SK-N-SH (cell line): ENCODE measurements around the gene TRPC6. TPM values are rescaled to one million over a fixed set of nuclear protein-coding genes. Genes with fewer than 3 reads are reported as not detected.

ENCODE experiments used
- CTCF ChIA-PET: fragments of 300-600, 350-600 bp; formaldehyde crosslinking; extraction: SDS; loops from one replicate; lab custom pipeline; 2021; lab: Yijun Ruan, JAX
- POLR2A ChIA-PET: fragments of 350-600 bp; sonication (Branson Sonifier 250); formaldehyde crosslinking; extraction: SDS; loops from one replicate; lab custom pipeline; 2020; ENCODE audit warnings: antibody characterized with exemption, inconsistent platforms; lab: Yijun Ruan, JAX
- DNase-seq: peaks from one replicate; pipeline ENCODE4 v3.0.0; 2012
- H2AFZ ChIP-seq: fragments of 200-600 bp; sonication (generic); 2 replicates; pipeline ENCODE4 v1.8.1; 2016; ENCODE audit warnings: antibody characterized with exemption, mild to moderate bottlenecking, low read depth
- H3F3A ChIP-seq: fragments of 200-600 bp; sonication (generic); replicated peaks from 2 replicates; pipeline ENCODE3; 2016; ENCODE audit warnings: antibody characterized with exemption, mild to moderate bottlenecking; ENCODE audit not compliant: insufficient read depth
- H3K27ac ChIP-seq, 2 experiments: fragments of 200-500 bp in 1 of 2; fragments of 200-600 bp in 1 of 2; sonication (Bioruptor generic) in 1 of 2; sonication (generic), shearing (Covaris generic) in 1 of 2; 2 replicates each; pipeline versions ENCODE4 v1.5.1 to v1.6.1; 2014 to 2016; ENCODE audit warnings: low read depth in 2 of 2, inconsistent platforms in 1 of 2, low read length in 1 of 2, mild to moderate bottlenecking in 1 of 2, mixed read lengths in 1 of 2
- H3K27me3 ChIP-seq: fragments of 200-600 bp; sonication (generic), shearing (Covaris generic); 2 replicates; pipeline ENCODE4 v1.6.1; 2016; ENCODE audit warnings: mixed run types; ENCODE audit not compliant: insufficient read depth
- H3K36me3 ChIP-seq, 2 experiments: fragments of 200-500 bp in 1 of 2; fragments of 200-600 bp in 1 of 2; sonication (Bioruptor generic) in 1 of 2; sonication (generic) in 1 of 2; replicated peaks in 1 of 2; 2 replicates each; pipeline versions ENCODE3 to v1.5.1; 2014 to 2016; ENCODE audit warnings: low read length in 1 of 2, mild to moderate bottlenecking in 1 of 2; ENCODE audit not compliant: insufficient read depth in 2 of 2, control insufficient read depth in 1 of 2
- H3K4me1 ChIP-seq, 2 experiments: fragments of 200-500 bp in 1 of 2; fragments of 200-600 bp in 1 of 2; sonication (Bioruptor generic) in 1 of 2; sonication (generic), shearing (Covaris generic) in 1 of 2; 2 replicates each; pipeline versions ENCODE4 v1.5.1 to v1.6.1; 2014 to 2016; ENCODE audit warnings: low read depth in 1 of 2, low read length in 1 of 2, mixed run types in 1 of 2; ENCODE audit not compliant: insufficient read depth in 2 of 2, control insufficient read depth in 1 of 2
- H3K4me2 ChIP-seq: fragments of 200-600 bp; sonication (generic), shearing (Covaris generic); 2 replicates; pipeline ENCODE4 v1.6.1; 2017; ENCODE audit warnings: mixed run types
- H3K4me3 ChIP-seq, 2 experiments: fragments of 200-500 bp in 1 of 2; fragments of 200-600 bp in 1 of 2; sonication (Bioruptor generic) in 1 of 2; sonication (generic), shearing (Covaris generic) in 1 of 2; 2 replicates each; pipeline versions ENCODE4 v1.5.1 to v1.8.1; 2014 to 2016; ENCODE audit warnings: low read depth in 2 of 2, inconsistent platforms in 1 of 2, low read length in 1 of 2, mild to moderate bottlenecking in 1 of 2, mixed read lengths in 1 of 2, moderate library complexity in 1 of 2
- H3K79me2 ChIP-seq: fragments of 200-600 bp; sonication (generic); 2 replicates; pipeline ENCODE4 v1.8.1; 2017; ENCODE audit warnings: mild to moderate bottlenecking; ENCODE audit not compliant: insufficient read depth
- H3K9ac ChIP-seq: fragments of 200-600 bp; sonication (generic); 2 replicates; pipeline ENCODE4 v1.6.1; 2017; ENCODE audit warnings: mixed run types
- H3K9me2 ChIP-seq: fragments of 200-600 bp; sonication (generic); 2 replicates; pipeline ENCODE4 v1.6.1; 2017; ENCODE audit warnings: mixed run types
- H3K9me3 ChIP-seq: fragments of 200-600 bp; sonication (generic); 2 replicates; pipeline ENCODE4 v1.6.1; 2017; ENCODE audit warnings: mixed run types, mild to moderate bottlenecking, moderate library complexity
- H4K20me1 ChIP-seq: fragments of 200-600 bp; sonication (generic); 2 replicates; pipeline ENCODE4 v1.6.1; 2017; ENCODE audit warnings: mild to moderate bottlenecking, mixed run types; ENCODE audit not compliant: insufficient read depth
- ELF1 ChIP-seq: IDR thresholded peaks from 2 replicates; pipeline ENCODE4 v1.4.0; 2012
- EP300 ChIP-seq, 2 experiments: IDR thresholded peaks; 2 replicates each; pipeline versions ENCODE4 v1.4.0 to v1.6.1; 2012; ENCODE audit warnings: borderline replicate concordance in 1 of 2, low read depth in 1 of 2, low read length in 1 of 2
- FOXJ3 ChIP-seq: sonication (generic); formaldehyde crosslinking; IDR thresholded peaks from 2 replicates; pipeline ENCODE4 v1.5.1; 2020; ENCODE audit warnings: mild to moderate bottlenecking, missing genetic modification reagents
- FOXM1 ChIP-seq: IDR thresholded peaks from 2 replicates; pipeline ENCODE4 v1.4.0; 2012; ENCODE audit warnings: low read depth, mild to moderate bottlenecking
- GABPA ChIP-seq: IDR thresholded peaks from 2 replicates; pipeline ENCODE4 v1.4.0; 2012; ENCODE audit warnings: low read depth, mild to moderate bottlenecking
- JUND ChIP-seq: IDR thresholded peaks from 2 replicates; pipeline ENCODE4 v1.4.0; 2012
- MAX ChIP-seq: IDR thresholded peaks from 2 replicates; pipeline ENCODE4 v1.4.0; 2012; ENCODE audit warnings: low read depth
- MXI1 ChIP-seq: IDR thresholded peaks from 2 replicates; pipeline ENCODE4 v1.6.1; 2012; ENCODE audit warnings: mild to moderate bottlenecking, low read depth, low read length, improper control_type of control experiment
- NFIC ChIP-seq: IDR thresholded peaks from 2 replicates; pipeline ENCODE4 v1.4.0; 2012; ENCODE audit warnings: borderline replicate concordance
- PBX3 ChIP-seq: IDR thresholded peaks from 2 replicates; pipeline ENCODE4; 2012
- RCOR1 ChIP-seq: fragments of 150-350 bp; IDR thresholded peaks from 2 replicates; pipeline ENCODE4 v1.6.1; 2017; ENCODE audit warnings: antibody characterized with exemption, low read length
- RXRA ChIP-seq: IDR thresholded peaks from 2 replicates; pipeline ENCODE4 v1.4.0; 2012; ENCODE audit warnings: low read depth, mild to moderate bottlenecking, borderline replicate concordance
- SIN3A ChIP-seq: IDR thresholded peaks from 2 replicates; pipeline ENCODE4 v1.6.1; 2012; ENCODE audit warnings: low read depth, mild to moderate bottlenecking, low read length, moderate library complexity, borderline replicate concordance
- TAF1 ChIP-seq: IDR thresholded peaks from 2 replicates; pipeline ENCODE4 v1.6.1; 2012; ENCODE audit warnings: low read depth, mild to moderate bottlenecking, low read length, moderate library complexity, borderline replicate concordance
- TEAD4 ChIP-seq: IDR thresholded peaks from 2 replicates; pipeline ENCODE4 v1.4.0; 2012; ENCODE audit warnings: mild to moderate bottlenecking, borderline replicate concordance; ENCODE audit not compliant: insufficient read depth
- YY1 ChIP-seq: IDR thresholded peaks from 2 replicates; pipeline ENCODE4 v1.4.0; 2012; ENCODE audit warnings: low read depth, mild to moderate bottlenecking
- ZBTB33 ChIP-seq: IDR thresholded peaks from 2 replicates; pipeline ENCODE4 v1.4.0; 2012; ENCODE audit warnings: low read depth, borderline replicate concordance
- WGBS: methylation state at CpG from one replicate; pipeline ENCODE4 v1.1.6; 2017; ENCODE audit warnings: low lambda C conversion rate; 5-methylcytosine and 5-hydroxymethylcytosine counted together
- polyA plus RNA-seq, 3 experiments: library from polyadenylated mRNA; depleted of rRNA; stranded (reverse); fragments of >200 nt; gene quantifications; 2 replicates each; pipeline ENCODE4 v1.2.3, GENCODE V29; 2012
- TF ChIP-seq, protein P1 (sequence below): IDR thresholded peaks from 2 replicates; pipeline ENCODE4 v1.6.1; 2012; ENCODE audit warnings: mild to moderate bottlenecking, low read depth, low read length, moderate library complexity

The TRPC6 gene
- polyA plus RNA-seq, 1 of the 3 experiments (the other 2 are of a cell fraction), result not detected

- H3K4me1 ChIP-seq, result no peaks in the 10 kb centered on the region
- no peak overlapping the region for H2AFZ ChIP-seq
- no peak for DNase-seq
- no peak overlapping the region for H3K4me2 ChIP-seq
- peaks cover 5% of the 10 kb centered on the region; the same call in 1 of the 2 replicates for H3K9me2 ChIP-seq
- WGBS, result 23% methylated on average over 4 of the region's 4 CpGs
- no peaks in the 10 kb centered on the region for H3F3A ChIP-seq
- no peaks in the 10 kb centered on the region for H3K27me3 ChIP-seq
- CTCF ChIA-PET, result no interaction called here
- H3K79me2 ChIP-seq, result no peaks in the 10 kb centered on the region
- H3K36me3 ChIP-seq, result no peaks in the 10 kb centered on the region
- POLR2A ChIA-PET, result no interaction called here
- no peak overlapping the region for H3K9ac ChIP-seq
- TF ChIP-seq, protein P1, sequence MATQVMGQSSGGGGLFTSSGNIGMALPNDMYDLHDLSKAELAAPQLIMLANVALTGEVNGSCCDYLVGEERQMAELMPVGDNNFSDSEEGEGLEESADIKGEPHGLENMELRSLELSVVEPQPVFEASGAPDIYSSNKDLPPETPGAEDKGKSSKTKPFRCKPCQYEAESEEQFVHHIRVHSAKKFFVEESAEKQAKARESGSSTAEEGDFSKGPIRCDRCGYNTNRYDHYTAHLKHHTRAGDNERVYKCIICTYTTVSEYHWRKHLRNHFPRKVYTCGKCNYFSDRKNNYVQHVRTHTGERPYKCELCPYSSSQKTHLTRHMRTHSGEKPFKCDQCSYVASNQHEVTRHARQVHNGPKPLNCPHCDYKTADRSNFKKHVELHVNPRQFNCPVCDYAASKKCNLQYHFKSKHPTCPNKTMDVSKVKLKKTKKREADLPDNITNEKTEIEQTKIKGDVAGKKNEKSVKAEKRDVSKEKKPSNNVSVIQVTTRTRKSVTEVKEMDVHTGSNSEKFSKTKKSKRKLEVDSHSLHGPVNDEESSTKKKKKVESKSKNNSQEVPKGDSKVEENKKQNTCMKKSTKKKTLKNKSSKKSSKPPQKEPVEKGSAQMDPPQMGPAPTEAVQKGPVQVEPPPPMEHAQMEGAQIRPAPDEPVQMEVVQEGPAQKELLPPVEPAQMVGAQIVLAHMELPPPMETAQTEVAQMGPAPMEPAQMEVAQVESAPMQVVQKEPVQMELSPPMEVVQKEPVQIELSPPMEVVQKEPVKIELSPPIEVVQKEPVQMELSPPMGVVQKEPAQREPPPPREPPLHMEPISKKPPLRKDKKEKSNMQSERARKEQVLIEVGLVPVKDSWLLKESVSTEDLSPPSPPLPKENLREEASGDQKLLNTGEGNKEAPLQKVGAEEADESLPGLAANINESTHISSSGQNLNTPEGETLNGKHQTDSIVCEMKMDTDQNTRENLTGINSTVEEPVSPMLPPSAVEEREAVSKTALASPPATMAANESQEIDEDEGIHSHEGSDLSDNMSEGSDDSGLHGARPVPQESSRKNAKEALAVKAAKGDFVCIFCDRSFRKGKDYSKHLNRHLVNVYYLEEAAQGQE, result no peak
- TF ChIP-seq GABPA (no peak), FOXM1 (no peak)
- TF ChIP-seq, all 33 proteins: peak for 0
- H4K20me1 ChIP-seq, result no peaks in the 10 kb centered on the region
- no peak overlapping the region for H3K4me3 ChIP-seq
- H3K27ac ChIP-seq, result no peak overlapping the region
- H3K9me3 ChIP-seq, result no peaks in the 10 kb centered on the region
These were observed 28.4 kb downstream of the TRPC6 start for GRCh38 chr11:101555366-101555765.

DNA sequence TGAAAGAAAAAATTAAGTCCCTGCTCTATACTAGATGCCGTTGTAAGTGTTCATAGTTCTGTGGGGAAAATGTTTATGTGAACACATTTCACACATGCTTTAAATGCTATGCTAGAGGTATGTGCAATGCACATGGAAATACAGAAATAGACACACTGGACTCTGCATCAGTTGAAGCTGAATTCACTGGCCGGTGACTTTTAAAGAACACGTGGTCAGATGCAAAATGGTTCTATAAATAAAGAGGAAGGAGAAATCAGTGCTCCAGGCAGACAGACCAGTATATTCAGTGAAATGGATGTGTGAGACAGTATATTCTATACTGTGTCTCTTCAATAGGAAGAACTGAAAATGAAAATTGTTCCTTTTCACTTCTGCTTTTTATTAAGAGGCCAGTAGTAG is 29.9 kb downstream of the TRPC6 start:
- Histone ChIP-seq H3K79me2 (no peaks in the 10 kb centered on the region), H3K4me2 (no peak overlapping the region), H3K9me2 (peaks cover 5% of the 10 kb centered on the region; the same call in 1 of the 2 replicates), H3K27me3 (no peaks in the 10 kb centered on the region), H3K36me3 (no peaks in the 10 kb centered on the region), H2AFZ (no peak overlapping the region), H4K20me1 (no peaks in the 10 kb centered on the region), H3F3A (no peaks in the 10 kb centered on the region), H3K9ac (no peak overlapping the region), H3K4me1 (no peaks in the 10 kb centered on the region), H3K9me3 (no peaks in the 10 kb centered on the region), H3K4me3 (no peak overlapping the region), H3K27ac (no peak overlapping the region)
- ChIA-PET POLR2A (no interaction called here), CTCF (no interaction called here)
- TF ChIP-seq JUND (no peak), TEAD4 (no peak), YY1 (no peak), MXI1 (no peak), ELF1 (no peak), PBX3 (no peak), TAF1 (no peak), SIN3A (no peak), FOXJ3 (CRISPR knock-in tag) (no peak), ZBTB33 (no peak), MAX (no peak), EP300 (IDR thresholded peaks at IDR 0.05; ENCODE audit: borderline replicate concordance in 1 of 2, low read depth in 1 of 2, low read length in 1 of 2) (no peak), RXRA (no peak), GABPA (no peak), RCOR1 (no peak), NFIC (no peak)
- 21% methylated on average over 3 of the region's 3 CpGs for WGBS
- no peak for DNase-seq
